Esophagus squamous epithelium (tissue), 5 donors: Measurements from ENCODE around the gene MRO. TPM values are rescaled to one million over a fixed set of nuclear protein-coding genes. Genes with fewer than 3 reads are reported as not detected.

Source experiments
- DNase-seq: peaks from one replicate; lab custom pipeline; 2025; lab: John Stamatoyannopoulos, UW
- H3K27ac ChIP-seq, 4 donors: fragments of 200-600 bp; sonication (generic); one replicate each; pipeline ENCODE4 v1.5.1; 2016 to 2019; ENCODE audit warnings: mild to moderate bottlenecking in 1 of 4
- H3K27me3 ChIP-seq, 4 donors: fragments of 200-600 bp; sonication (generic); 1 replicate in 3 of 4; 2 replicates in 1 of 4; pipeline versions ENCODE4 v1.5.1 to v1.6.0; 2017 to 2021; ENCODE audit warnings: antibody characterized with exemption in 1 of 4
- H3K36me3 ChIP-seq, 3 donors: fragments of 200-600 bp; sonication (generic); one replicate each; pipeline ENCODE4 v1.5.1; 2016 to 2019
- H3K4me1 ChIP-seq, 3 donors: fragments of 200-600 bp; sonication (generic); one replicate each; pipeline ENCODE4 v1.5.1; 2017 to 2019
- H3K4me3 ChIP-seq, 4 donors: fragments of 200-600 bp; sonication (generic); 1 replicate in 3 of 4; 2 replicates in 1 of 4; pipeline ENCODE4 v1.5.1; 2016 to 2019; ENCODE audit warnings: mild to moderate bottlenecking in 2 of 4, moderate library complexity in 1 of 4
- H3K9me3 ChIP-seq, 3 donors: fragments of 200-600 bp; sonication (generic); one replicate each; pipeline ENCODE4 v1.5.1; 2016 to 2019
- POLR2A ChIP-seq, 4 donors: fragments of 450-650 bp; IDR thresholded peaks; one replicate each; pipeline ENCODE4 v1.6.1; 2017; ENCODE audit warnings: antibody characterized with exemption in 4 of 4, mild to moderate bottlenecking in 4 of 4, moderate library complexity in 3 of 4
- WGBS, 2 donors: methylation state at CpG; one replicate each; pipeline ENCODE4 v1.1.5; 2018; 5-methylcytosine and 5-hydroxymethylcytosine counted together
- intact Hi-C: fragments of 100-400 bp; cut with DNase I; formaldehyde crosslinking; loops from one replicate; pipeline ENCODE4 v1.15.0; 2022
- total RNA-seq, 4 donors: library from RNA; depleted of rRNA; stranded (reverse); fragments of >200 nt; gene quantifications; one replicate each; pipeline ENCODE4 v1.1.0, GENCODE V29; 2016
- TF ChIP-seq, protein P1 (sequence below), 6 experiments: fragments of 450-650 bp in 4 of 6; fragments of 200-600 bp in 2 of 6; sonication (generic) in 2 of 6; IDR thresholded peaks; one replicate each; pipeline ENCODE4 v1.5.1; 2016 to 2019; ENCODE audit warnings: antibody characterized with exemption in 6 of 6, mild to moderate bottlenecking in 4 of 6, moderate library complexity in 4 of 6
- donor health status: DM: yes; HTN: yes; CAD: no.

Gene MRO
- total RNA-seq, 4 donors from 2014 or later: 0.13 to 1.7 (median 0.83) TPM

DNA sequence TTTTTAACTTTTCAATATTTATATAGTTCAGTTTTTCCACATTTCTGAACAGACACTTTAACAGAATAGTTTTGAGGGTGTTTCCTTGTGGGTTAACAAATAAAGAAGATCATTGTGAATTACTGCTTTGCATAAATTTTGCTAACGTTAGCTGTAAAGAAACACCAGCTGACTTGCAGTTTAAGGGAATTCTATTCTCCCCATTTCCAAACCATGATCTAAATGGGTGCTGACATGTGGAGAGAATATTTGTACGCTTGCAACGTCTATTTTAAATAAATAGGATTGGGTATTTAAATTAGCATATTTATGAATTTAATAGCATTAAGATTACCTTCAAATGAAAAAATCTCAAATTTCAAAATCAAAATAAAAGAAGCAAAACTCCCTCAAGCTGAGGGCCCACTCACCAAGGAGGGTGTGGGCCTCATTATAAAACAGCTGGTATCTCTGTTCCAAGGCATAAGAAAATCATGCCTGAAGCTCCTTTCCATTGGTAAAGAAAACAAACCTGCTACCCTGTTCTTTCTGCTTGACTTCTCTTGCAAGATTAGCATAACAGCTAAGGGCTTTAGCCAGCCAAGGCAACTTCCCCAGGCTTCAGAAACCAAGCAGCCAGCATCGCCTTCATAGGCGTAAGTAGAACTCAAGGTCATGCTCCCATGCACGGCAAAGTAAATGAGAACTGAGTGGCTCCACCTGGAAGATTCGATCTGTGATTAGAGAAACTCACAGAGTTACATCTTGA, 3.2 kb downstream of the MRO start:
- no peak for TF ChIP-seq POLR2A (IDR thresholded peaks at IDR 0.05)
- Histone ChIP-seq H3K4me3 (no peak overlapping the region), H3K36me3 (no peaks in the 10 kb centered on the region), H3K4me1 (peaks cover 0 to 46% (median 11%) of the 10 kb centered on the region in 3 donors), H3K27me3 (no peaks in the 10 kb centered on the region), H3K9me3 (no peaks in the 10 kb centered on the region), H3K27ac (no peak overlapping the region)
- intact Hi-C loops: loop anchor here (5.0 kb wide), 1 partner anchor 236 kb away; no protein-coding TSS in a partner anchor
- DNase-seq: no peak
- WGBS, 2 donors: 61 to 70% methylated on average over 7 of the region's 7 CpGs

DNA sequence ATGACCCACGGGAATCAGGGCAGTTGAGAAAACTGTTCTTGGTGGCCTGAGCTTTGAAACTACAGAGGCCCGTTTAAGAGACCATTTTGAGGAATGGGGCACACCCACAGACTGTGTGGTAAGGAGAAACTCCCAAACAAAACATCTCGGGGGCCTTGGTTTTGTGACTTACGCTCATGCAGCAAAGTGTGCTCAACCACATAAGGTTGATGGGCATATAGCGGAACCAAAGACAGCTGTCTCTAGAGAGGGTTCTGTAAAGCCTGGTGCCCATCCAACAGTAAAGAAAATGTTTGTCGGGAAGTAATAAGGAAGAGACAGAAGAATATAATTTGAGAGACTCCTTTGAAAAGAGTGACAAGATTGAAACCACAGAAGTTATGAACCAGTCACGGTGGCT, 5.4 kb downstream of the MRO start:
- DNase-seq: no peak
- Histone ChIP-seq H3K4me1 (peaks cover 0 to 25% (median 7%) of the 10 kb centered on the region in 3 donors), H3K9me3 (no peaks in the 10 kb centered on the region), H3K36me3 (no peaks in the 10 kb centered on the region), H3K27ac (no peak overlapping the region), H3K27me3 (no peaks in the 10 kb centered on the region), H3K4me3 (no peak overlapping the region)
- TF ChIP-seq, protein P1, sequence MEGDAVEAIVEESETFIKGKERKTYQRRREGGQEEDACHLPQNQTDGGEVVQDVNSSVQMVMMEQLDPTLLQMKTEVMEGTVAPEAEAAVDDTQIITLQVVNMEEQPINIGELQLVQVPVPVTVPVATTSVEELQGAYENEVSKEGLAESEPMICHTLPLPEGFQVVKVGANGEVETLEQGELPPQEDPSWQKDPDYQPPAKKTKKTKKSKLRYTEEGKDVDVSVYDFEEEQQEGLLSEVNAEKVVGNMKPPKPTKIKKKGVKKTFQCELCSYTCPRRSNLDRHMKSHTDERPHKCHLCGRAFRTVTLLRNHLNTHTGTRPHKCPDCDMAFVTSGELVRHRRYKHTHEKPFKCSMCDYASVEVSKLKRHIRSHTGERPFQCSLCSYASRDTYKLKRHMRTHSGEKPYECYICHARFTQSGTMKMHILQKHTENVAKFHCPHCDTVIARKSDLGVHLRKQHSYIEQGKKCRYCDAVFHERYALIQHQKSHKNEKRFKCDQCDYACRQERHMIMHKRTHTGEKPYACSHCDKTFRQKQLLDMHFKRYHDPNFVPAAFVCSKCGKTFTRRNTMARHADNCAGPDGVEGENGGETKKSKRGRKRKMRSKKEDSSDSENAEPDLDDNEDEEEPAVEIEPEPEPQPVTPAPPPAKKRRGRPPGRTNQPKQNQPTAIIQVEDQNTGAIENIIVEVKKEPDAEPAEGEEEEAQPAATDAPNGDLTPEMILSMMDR (IDR thresholded peaks at IDR 0.05): no peak
- no peak for TF ChIP-seq POLR2A (IDR thresholded peaks at IDR 0.05)
- intact Hi-C loops: no loop called here
- WGBS, 2 donors: 68 to 79% methylated on average over 6 to 7 of the region's 7 CpGs

DNA sequence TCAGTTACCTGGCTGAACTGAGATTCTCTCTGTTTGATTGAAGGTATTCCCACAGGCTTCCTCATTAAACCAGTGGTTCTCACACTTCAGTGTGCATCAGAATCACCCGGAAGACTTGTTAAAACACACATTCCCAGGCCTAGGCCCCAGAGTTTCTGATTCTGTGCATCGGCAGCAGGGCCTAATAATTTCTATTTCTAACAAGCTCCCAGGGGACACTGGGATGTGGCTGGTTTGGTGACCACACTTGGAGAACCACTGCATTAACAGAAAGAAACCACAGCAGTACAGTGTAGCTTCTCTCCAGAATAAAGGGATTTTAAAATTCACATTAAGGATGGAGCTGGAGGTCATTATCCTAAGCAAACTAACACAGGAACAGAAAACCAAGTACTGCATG, 6.5 kb downstream of the MRO start:
- DNase-seq: no peak
- TF ChIP-seq POLR2A (IDR thresholded peaks at IDR 0.05): no peak
- TF ChIP-seq, protein P1 (IDR thresholded peaks at IDR 0.05): no peak
- WGBS, 2 donors: 91 to 100% methylated on average over 1 to 2 of the region's 2 CpGs
- Histone ChIP-seq H3K4me3 (no peak overlapping the region), H3K27ac (no peak overlapping the region), H3K36me3 (no peaks in the 10 kb centered on the region), H3K27me3 (no peaks in the 10 kb centered on the region), H3K9me3 (no peaks in the 10 kb centered on the region), H3K4me1 (peaks cover 0 to 15% (median 4%) of the 10 kb centered on the region in 3 donors)
- intact Hi-C loops: no loop called here

DNA sequence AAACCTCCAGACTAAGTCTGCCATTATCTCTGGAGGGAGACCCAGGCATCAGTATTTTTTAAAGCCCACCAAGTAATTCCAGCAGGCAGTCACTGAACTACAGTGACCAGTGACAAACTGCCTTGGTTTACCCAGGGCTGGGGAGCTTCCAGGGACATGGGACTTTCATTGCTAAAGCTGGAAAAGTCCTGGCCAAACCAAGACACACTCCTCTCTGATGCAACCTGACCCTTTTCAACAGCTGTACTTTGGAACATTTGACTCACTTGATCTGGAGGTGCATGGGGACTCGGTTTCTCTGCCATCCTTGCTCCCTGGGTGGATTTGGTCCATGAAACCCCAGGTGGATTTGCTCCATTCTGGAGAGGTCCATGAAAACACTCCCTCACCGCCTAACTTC, 7.0 kb downstream of the MRO start:
- 69 to 74% methylated on average over 2 of the region's 2 CpGs for WGBS, 2 donors
- H3K9me3 ChIP-seq: no peaks in the 10 kb centered on the region
- H3K4me3 ChIP-seq: no peak overlapping the region
- peaks cover 0 to 11% (median 0%) of the 10 kb centered on the region in 3 donors for H3K4me1 ChIP-seq
- H3K27me3 ChIP-seq: no peaks in the 10 kb centered on the region
- intact Hi-C loops: no loop called here
- DNase-seq: no peak
- no peak overlapping the region for H3K27ac ChIP-seq
- TF ChIP-seq, protein P1 (IDR thresholded peaks at IDR 0.05): no peak
- TF ChIP-seq POLR2A (IDR thresholded peaks at IDR 0.05): no peak
- no peaks in the 10 kb centered on the region for H3K36me3 ChIP-seq

DNA sequence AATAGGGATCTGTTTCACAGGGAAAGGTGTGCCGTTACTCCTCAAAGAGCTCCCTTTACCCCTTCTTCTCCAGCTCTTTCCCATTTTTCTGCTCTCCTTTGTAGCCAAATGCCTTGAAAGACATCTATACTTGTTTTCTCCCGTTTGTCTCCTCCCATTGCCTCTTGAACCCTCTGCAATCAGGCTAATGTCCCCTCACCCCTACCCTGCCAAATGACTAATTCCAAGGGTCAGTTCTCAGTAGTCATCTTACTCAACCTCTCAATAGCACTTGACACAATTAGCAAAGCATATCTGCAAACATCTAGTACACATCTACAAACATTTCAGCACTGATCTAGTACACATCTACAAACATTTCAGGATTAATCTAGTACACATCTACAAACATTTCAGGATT, 12.6 kb downstream of the MRO start:
- Histone ChIP-seq H3K9me3 (no peaks in the 10 kb centered on the region), H3K27ac (no peak overlapping the region), H3K4me3 (no peak overlapping the region), H3K4me1 (no peaks in the 10 kb centered on the region), H3K36me3 (no peaks in the 10 kb centered on the region), H3K27me3 (peaks cover 0 to 5% (median 0%) of the 10 kb centered on the region in 4 donors)
- TF ChIP-seq POLR2A (IDR thresholded peaks at IDR 0.05): no peak
- TF ChIP-seq, protein P1 (IDR thresholded peaks at IDR 0.05): no peak
- intact Hi-C loops: no loop called here
- DNase-seq: no peak
- WGBS, 2 donors: 58 to 71% methylated on average over 2 of the region's 2 CpGs
